GM12864 (cell line): ENCODE data around the gene POLR2J.

Experiments used
- DNase-seq: peaks from one replicate; pipeline ENCODE4 v3.0.0-alpha.2; 2011; ENCODE audit warnings: low read depth
- H3K4me3 ChIP-seq: 2 replicates; pipeline ENCODE4 v1.5.1; 2011; ENCODE audit warnings: mild to moderate bottlenecking, low read depth, low read length, control low read depth
- CTCF ChIP-seq: IDR thresholded peaks from 2 replicates; pipeline ENCODE4 v1.5.1; 2011; ENCODE audit warnings: low read depth, mild to moderate bottlenecking, moderate library complexity, low read length, control low read depth, inconsistent platforms; ENCODE audit errors: missing control alignments

Gene POLR2J

GRCh38 chr7:102467581-102468477 is 10.9 kb downstream of the POLR2J start:
- TF ChIP-seq CTCF, result no peak
- no peak for DNase-seq
- H3K4me3 ChIP-seq, result no peak overlapping the region

- no peak for DNase-seq
- no peak for TF ChIP-seq CTCF
- peak overlapping the region; percentile 95 for H3K4me3 ChIP-seq
Measured at GRCh38 chr7:102466097-102466496, 12.6 kb downstream of the POLR2J start.

- DNase-seq, result peak; percentile 83
- TF ChIP-seq CTCF, result no peak
- peak within 1 kb of the TSS; percentile 95 for H3K4me3 ChIP-seq
Measured at GRCh38 chr7:102464577-102465280, 14.0 kb downstream of the POLR2J start, which contains the start of the genes ALKBH4 and LRWD1. Gene ALKBH4 (minus strand): TSS chr7:102464863. CDS start chr7:102464836, 27 bp downstream. Gene LRWD1 (plus strand): TSS chr7:102464984. CDS start chr7:102465081, 97 bp downstream.

- no peak for TF ChIP-seq CTCF
- DNase-seq, result no peak
- peak overlapping the region; percentile 95 for H3K4me3 ChIP-seq
Measured at GRCh38 chr7:102463841-102464576, 14.7 kb downstream of the POLR2J start.

GRCh38 chr7:102460467-102460866 is 18.3 kb downstream of the POLR2J start:
- no peak overlapping the region for H3K4me3 ChIP-seq
- TF ChIP-seq CTCF, result no peak
- no peak for DNase-seq

GRCh38 chr7:102459221-102459844 is 19.4 kb downstream of the POLR2J start:
- no peak for TF ChIP-seq CTCF
- no peak overlapping the region for H3K4me3 ChIP-seq
- no peak for DNase-seq
